NCI-H2029 treated with DMSO at 0.1 percent for 48 hours (cell line): ENCODE results near the gene NUFIP2.
"Not testable (repeated sequence)": the region's sequence is repeated elsewhere in the genome, so short reads cannot be mapped to it uniquely, and the experiment has no call there.

Experiments
- DNase-seq: peaks from one replicate; lab custom pipeline; 2025; lab: John Stamatoyannopoulos, UW

NUFIP2 gene, protein sequence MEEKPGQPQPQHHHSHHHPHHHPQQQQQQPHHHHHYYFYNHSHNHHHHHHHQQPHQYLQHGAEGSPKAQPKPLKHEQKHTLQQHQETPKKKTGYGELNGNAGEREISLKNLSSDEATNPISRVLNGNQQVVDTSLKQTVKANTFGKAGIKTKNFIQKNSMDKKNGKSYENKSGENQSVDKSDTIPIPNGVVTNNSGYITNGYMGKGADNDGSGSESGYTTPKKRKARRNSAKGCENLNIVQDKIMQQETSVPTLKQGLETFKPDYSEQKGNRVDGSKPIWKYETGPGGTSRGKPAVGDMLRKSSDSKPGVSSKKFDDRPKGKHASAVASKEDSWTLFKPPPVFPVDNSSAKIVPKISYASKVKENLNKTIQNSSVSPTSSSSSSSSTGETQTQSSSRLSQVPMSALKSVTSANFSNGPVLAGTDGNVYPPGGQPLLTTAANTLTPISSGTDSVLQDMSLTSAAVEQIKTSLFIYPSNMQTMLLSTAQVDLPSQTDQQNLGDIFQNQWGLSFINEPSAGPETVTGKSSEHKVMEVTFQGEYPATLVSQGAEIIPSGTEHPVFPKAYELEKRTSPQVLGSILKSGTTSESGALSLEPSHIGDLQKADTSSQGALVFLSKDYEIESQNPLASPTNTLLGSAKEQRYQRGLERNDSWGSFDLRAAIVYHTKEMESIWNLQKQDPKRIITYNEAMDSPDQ

DNA sequence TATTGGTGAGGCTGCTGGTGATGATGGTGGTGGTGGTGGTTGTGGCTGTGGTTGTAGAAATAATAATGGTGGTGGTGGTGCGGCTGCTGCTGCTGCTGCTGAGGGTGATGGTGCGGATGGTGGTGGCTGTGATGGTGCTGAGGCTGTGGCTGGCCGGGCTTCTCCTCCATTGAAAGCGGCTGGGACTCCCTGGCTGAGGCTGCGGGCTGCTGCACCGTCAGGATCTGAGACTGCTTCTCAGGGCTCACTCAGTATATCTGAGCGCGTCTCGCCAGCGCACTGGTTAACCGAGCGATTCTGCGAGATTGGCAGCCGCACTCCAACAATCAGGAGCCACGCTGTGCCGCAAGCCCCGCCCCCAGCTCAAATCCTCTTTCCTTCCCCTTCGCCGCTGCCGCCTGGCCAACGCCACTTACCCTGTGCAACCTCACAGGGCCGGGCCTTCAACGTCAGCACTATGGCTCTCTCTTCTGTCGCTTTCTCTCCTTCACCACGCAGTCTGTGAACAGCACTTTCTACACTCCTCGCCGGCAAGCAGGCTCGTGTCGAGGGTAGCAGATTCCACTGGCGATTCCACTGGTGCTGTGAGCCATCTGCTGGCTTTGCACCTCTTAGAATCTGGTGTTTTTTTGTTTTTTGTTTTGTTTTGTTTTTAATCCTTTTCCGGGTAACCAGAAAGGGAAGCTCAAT is at the start of gene NUFIP2:
Gene NUFIP2 (minus strand): TSS at position 259 of the 690 bp plus-strand sequence. CDS start 89 bp downstream, at position 170.
- DNase-seq = peak; percentile 88

DNA sequence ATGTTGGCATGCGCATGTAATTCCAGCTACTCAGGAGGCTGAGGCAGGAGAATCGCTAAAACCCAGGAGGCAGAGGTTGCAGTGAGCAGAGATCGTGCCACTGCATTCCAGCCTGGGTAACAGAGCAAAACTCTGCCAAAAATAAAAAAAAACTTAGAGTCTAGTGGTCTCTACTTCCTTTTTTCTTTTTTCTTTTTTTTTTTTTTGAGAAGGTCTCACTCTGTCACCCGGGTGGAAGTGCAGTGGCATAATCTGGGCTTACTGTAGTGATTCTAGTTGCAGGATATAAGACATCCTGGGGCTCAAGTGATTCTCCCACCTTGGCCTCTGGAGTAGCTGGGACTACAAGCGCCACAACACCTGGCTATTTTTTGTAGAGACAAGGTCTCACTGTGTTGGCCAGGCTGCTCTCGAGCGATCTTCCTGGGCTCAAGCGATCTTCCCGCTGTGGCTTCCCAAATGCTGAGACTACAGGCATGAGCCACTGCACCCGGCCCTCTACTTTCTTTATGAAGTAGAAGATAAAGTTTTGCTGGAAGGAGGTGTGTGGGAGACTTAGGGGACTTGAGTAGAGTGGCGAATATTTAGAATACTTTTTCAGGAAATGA is 48.3 kb upstream of the NUFIP2 start:
- DNase-seq = no peak

DNA sequence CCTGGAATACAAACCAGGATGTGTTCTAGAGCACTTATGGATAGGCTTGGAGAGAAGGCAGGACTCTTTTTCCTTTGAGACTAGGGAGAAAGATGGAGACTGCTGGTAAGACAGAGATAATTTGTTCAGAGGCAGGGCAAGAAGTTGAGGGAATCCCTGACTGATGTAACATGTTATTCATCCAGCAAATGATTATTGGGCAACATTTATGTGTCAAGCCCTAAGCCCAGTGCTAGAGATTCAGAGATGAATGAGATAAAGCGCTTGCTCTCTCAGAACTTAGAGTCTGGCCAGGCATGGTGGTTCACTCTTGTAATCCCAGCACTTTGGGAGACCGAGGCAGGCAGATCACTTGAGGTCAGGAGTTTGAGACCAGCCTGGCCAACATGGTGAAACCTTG is 47.8 kb upstream of the NUFIP2 start:
- DNase-seq = no peak

DNA sequence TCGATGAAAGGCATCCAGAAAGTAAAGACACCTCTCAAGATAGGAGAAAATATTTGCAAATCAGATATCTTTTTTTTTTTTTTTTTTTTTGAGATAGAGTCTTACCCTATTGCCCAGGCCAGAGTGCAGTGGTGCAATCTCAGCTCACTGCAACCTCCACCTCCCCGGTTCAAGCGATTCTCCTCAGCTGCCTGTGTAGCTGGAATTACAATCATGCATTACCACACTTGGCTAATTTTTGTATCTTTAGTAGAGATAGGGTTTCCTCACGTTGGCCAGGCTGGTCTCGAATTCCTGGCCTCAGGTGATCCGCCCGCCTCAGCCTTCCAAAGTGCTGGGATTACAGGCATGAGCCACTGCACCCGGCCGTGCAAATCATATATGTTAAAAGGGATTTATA is 45.1 kb upstream of the NUFIP2 start:
- not testable (repeated sequence) for DNase-seq

DNA sequence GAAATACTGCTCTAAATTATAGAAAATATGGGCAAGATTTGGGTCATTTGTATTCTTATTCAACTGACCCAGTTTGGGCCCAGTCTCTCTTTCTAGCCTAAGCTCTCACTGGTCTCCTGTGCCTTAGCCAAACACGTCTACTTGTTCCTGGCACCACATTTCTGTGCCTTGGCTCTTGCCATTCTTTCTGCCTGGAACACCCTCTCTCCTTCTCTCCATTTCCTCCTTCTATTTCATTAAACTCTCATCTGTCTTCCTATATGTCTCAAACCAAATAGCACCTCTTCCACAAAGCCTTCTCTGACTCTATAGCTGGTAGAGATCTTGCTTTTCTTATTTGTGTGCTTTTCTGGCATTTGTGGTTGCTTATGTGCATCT is 37.7 kb upstream of the NUFIP2 start:
- no peak for DNase-seq

DNA sequence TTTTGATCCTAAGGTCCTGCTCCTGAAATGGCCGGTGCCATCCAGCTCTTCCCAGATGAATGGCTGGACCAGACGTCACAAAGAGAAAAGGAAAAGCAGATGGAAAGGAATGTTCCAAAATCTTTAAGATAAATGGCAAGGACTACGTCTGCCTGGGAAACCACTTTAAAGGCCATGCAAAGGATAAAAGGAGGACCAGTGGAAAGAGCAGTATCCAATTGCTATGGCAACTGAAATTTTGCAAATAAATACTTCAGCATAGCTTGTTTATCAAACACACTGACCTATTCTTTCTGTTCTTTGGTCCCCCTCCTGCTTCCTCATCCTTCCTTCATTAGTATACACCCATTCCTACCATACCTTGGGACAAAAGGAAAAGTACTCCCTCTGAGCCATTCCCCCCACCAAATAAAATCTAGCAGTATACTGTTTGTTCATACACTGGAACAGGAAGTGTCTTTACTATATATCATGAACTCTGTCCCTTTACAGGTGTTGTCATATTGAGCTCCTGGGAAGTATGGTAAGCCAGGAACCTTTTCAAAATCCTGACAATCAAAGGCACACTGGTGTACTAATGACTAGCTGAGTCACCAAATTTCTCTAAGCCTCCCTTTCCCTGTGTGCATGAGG is 37.2 kb upstream of the NUFIP2 start:
- no peak for DNase-seq

DNA sequence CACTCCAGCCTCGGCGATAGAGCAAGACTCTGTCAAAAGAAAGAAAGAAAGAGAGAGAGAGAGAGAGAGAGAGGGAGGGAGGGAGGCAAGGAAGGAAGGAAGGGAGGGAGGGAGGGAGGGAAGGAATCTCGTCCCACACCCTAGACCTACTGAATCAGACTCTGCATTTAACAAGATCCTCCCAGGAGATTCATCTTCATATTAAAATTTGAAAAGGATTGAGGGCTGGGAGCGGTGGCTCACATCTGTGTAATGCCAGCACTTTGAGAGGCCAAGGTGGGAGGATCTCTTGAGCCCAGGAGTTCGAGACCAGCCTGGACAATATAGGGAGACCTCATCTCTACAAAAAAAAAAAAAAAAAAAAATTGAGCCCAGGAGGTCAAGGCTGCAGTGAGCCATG is 33.5 kb upstream of the NUFIP2 start:
- no peak for DNase-seq

DNA sequence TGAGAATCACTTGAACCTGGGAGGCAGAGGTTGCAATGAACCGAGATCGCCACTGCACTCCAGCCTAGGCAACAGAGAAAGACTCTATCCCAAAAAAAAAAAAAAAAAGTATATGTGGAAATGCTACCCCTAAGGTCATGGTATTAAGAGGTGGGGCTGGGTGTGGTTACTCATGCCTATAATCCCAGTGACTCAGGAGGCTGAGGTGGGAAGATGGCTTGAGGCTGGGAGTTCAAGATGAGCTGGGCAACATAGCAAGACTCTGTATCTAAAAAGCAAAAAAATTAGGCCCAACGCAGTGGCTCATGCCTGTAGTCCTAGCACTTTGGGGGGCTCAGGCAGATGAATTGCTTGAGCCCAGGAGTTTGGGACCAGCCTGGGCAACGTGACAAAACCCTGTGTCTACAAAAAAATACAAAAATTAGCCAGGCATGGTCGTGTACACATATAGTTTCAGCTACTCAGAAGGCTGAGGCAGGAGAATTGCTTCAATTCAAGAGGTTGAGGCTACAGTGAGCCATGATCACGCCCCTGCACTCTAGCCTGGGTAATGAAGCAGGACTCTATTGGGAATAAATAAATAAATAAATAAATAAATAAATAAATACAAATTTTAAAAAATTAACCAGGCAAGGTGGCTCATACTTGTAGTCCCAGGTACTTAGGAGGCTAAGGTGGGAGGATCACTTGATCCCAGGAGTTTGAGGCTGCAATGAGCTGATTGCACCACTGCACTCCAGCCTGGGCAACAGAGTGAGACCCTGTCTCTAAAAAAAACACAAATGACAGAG is 32.3 kb upstream of the NUFIP2 start:
- no peak for DNase-seq

DNA sequence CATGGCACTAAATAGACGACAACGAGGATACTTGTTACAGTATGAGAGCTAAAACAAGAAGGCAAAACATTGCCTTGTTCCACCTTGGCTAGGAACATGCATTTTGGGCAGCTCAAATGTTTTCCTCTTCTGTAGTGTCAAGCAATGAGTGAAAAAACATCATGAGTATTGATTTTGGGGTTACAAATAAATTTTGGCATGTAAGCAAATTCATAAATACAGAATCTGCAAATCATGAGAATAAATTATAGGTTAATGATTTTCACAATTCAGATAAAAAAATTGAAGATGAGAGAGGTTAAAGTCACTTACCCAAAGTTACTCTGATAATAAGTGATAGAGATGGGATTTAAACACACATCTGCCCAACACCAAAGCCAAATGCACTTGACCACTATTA is 28.4 kb upstream of the NUFIP2 start:
- no peak for DNase-seq

DNA sequence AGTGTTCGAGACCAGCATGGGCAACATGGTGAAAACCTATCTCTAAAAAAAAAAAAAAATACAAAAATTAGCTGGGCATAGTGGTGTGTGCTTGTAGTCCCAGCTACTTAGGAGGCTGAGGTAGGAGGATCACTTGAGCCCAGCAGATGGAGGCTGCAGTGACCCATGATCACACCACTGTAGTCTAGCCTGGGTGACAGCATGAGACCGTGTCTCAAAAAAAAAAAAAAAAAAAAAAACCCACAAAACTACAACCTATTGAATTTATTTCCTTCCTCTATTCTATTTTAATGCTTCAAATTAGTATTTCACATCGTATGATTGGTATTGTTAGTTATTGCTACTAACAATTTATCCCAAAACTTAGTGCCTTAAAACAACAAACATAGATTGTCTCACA is 9.4 kb upstream of the NUFIP2 start:
- DNase-seq = no peak

DNA sequence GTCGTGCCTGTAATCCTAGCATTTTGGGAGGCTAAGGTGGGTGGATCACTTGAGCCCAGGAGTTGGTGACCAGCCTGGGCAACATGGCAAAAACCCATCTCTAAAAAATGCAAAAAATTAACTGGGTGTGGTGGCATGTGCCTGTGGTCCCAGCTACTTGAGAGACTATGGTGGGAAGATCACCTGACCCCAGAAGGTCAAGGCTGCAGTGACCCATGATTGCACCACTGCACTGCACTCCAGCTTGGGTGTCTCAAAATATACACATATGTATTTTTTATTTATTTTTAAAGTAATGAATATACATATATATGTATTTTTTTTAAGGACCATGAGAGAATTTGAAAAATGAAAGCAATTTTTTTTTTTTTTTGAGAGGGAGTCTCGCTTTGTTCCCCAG is 5.1 kb upstream of the NUFIP2 start:
- no peak for DNase-seq

DNA sequence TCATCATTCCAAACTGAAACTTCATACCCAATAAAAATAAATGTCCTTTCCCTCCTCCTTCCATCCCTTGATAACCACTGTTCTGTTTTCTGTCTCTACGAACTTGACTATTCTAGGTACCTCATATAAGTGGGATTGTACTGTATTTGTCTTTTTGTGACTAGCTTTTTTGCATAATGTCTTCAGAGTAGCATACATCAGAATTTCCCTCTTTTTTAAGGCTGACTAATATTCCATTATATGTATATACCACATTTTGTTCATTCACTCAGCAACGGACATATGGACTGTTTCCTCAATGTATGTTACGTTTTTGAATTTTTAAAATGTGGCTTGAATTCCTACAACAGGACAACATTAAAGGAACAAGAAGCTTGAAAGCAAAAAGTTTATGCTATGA is 1.5 kb upstream of the NUFIP2 start:
- DNase-seq = no peak

DNA sequence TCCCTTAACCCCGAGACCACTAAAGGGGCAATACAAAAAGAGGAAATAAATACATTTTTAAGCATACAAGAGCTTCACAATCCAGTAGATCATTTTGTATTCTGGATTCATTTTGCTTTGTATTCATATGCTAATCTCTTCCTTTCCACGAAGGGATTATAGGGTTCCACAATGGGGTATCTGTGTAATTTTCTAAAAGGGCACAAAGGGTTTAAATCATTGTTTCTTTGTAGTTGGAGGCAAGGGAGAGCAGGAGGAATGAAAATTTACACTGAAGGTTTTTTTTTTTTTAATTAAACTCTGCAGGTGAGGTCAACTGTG is 592 bp upstream of the NUFIP2 start:
- no peak for DNase-seq

DNA sequence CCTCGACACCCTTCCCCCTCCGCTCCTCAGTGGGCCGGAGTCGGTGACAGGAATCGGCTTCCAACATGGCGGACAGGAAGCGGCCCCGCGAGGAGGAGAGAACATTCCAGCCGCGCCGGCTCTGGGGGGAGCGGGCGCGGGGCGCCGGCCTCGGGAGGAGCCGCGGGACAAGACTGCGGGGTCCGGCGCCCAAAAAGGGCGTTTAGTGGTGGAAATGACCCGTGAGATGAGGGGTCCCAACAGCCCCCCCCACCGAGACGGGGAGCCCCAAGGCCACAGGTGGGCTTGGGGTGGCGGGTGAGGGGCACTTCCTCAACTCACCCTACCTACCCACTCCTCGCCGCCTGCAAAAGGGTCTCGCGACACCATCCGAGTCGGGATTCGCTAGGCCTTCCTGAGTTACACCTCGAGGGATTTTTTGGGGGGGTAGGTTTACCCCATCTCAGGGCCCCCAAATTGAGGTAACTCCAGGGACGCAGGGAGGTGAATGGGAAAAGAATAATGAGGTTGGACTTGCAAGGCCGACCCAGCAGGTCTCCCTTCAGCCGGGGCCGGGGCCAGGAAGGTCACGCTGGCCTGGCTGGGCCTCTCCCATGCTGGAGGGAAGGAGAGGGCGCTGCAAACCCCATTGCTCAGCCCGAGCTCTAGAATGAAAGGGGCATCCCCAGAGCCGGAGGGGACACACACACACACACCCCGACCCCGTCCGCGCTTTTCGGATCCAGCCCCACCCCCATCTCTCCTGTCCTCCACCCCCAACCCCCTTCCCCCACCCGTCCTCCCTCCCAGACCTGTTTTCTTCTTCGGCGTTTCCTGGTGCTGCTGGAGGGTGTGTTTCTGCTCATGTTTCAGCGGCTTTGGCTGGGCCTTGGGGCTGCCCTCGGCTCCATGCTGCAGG is 707 bp downstream of the NUFIP2 start:
- DNase-seq = peak; percentile 41

DNA sequence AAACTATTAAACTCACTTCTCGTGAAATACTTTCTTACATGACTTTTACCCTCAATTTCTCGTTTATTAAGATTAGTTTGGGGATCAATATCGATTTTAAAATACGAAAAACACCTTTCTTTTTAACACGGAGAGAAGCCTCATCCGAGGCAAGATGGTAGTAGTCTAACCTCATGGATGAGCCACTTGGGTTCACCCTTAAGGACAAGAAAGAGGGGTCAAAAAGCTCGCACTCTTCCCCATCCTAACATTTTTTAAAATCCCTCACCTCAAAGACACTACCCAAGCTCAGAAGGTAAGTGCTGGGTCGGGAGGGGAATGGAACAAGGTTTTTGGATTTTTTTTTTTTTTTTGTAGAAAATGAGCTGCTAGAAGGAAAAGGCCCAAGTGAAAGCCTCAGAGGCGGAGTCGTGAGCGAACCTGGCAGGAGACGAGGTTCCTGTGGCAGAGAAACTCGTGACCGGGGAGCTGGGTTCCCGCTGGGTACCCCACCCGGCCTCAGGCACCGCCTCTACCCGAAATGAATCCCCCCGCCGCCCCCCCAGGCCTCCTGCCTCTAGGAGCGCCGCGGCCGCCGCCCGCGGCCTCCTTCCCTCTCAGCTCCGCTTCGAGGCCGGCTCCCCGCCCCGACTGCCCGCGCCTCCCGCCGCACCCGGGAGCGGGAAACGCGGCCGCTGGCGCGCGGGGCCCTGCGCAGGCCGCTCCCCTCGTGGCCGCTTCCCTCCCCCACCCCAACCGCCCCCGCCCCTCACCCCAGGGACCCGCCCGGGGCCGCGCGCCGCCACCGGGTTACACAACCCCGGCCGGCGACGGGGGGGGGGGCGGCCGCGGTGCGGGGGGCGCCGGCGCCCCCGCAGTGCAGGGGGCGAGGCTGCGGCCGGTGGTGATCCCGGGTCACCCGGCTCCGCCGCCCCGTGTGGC is 1.6 kb downstream of the NUFIP2 start:
- no peak for DNase-seq

DNA sequence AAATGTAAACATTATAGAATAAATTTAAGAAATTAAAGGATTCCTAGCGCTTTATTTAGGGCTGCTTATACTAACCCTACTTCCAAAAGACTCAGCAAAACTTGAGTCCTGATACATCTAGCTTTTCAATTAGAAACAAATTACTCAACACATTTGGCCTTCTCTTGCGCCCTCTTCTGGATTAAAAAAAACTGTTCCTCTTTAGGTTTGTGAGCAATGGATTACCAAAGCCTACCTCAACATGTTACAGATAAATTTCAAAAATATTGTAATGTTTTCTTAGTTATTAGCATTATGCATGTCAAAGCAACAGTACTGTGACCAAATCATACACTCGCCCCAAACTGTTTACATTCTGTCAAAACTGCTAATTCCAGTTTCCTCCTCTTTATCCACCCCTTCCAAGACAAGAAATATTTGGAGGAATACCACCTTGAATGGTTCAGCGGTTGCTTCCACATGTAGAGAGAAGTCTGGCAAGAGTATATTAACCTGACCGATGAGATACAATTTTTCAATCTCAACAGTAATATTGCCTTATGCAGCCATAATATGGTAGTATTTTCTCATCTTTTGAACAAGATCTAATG is 2.7 kb downstream of the NUFIP2 start:
- peak; percentile 51 for DNase-seq

DNA sequence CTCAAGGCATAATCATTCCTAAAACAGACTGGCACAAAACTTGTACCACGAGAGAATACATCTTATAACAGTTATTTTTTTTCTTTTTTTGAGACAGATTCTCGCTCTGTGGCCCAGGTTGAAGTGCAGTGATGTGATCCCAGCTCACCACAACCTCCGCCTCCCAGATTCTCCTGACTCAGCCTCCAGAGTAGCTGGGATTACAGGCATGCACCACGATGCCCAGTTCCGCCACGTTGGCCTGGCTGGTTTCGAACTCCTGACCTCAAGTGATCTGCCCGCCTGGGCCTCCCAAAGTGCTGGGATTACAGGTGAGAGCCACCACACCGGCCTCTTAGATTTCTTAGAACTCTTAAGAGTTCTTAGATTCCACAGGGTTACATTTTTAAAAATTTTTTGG is 4.1 kb downstream of the NUFIP2 start:
- no peak for DNase-seq

DNA sequence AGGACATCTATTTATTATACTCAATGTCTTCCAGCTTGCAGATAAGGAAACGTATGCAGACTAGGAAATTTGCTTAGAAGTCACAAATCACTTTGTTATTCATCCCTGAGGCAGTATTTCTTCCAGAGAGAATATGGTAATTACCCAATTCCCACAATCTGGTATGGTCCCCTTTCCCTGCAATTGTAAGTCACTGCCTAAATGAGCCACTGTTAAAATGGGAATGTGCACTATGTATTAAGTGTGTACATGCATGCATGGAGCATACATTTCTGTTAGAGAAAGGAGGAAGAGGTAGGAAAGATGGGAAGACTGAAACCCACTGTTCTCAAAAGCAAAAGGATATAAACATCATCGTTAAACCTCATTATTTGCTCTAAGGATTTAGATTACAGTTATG is 10.0 kb downstream of the NUFIP2 start:
- no peak for DNase-seq

DNA sequence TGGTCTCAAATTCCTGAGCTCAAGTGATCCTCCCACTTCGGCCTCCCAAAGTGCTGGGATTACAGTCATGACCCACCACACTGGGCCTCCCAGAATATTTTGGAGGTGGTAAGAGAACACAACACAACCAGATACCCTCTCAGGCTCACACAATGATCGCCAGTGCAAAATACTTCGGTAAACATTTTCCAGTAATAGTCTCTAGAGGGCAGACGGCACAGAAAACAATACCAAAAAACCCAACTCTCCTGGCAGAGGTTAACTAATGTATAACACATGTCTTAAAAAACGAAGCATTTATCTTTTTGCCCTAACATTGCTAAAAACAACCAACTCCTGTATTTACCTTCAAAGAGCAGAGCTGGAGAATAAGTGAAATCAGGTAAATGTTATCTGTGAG is 10.5 kb downstream of the NUFIP2 start:
- DNase-seq = no peak
